Mucosa of gallbladder (tissue), 1 donor: ENCODE results near the gene PRKAG2. TPM values are rescaled to one million over a fixed set of nuclear protein-coding genes. Genes with fewer than 3 reads are reported as not detected.

ENCODE experiments used
- DNase-seq: peaks from one replicate; pipeline ENCODE4 v3.0.0-alpha.2; 2020; ENCODE audit warnings: low spot score
- total RNA-seq: library from RNA; stranded (reverse); gene quantifications from one replicate; pipeline ENCODE4 v1.2.1, GENCODE V29; 2021
- donor health status: DM: no; HTN: no; CAD: no.

The PRKAG2 gene
- total RNA-seq, 1 donor from 2014 or later = 54.8 TPM

GRCh38 chr7:151900986-151901621 is 24.2 kb upstream of the PRKAG2 start:
- no peak for DNase-seq

GRCh38 chr7:151900591-151900985 is 23.7 kb upstream of the PRKAG2 start:
- DNase-seq = no peak

- DNase-seq = no peak
Observed at GRCh38 chr7:151899513-151900360, 22.8 kb upstream of the PRKAG2 start.

GRCh38 chr7:151897951-151898686 is 21.2 kb upstream of the PRKAG2 start:
- no peak for DNase-seq

- DNase-seq = no peak
Observed at GRCh38 chr7:151897161-151897731, 20.3 kb upstream of the PRKAG2 start.

- no peak for DNase-seq
Observed at GRCh38 chr7:151896486-151896885, 19.6 kb upstream of the PRKAG2 start.

- DNase-seq = no peak
Observed at GRCh38 chr7:151896086-151896485, 19.2 kb upstream of the PRKAG2 start.

GRCh38 chr7:151895631-151896031 is 18.7 kb upstream of the PRKAG2 start:
- DNase-seq = no peak

- DNase-seq = no peak
Observed at GRCh38 chr7:151895008-151895630, 18.2 kb upstream of the PRKAG2 start.

GRCh38 chr7:151894111-151895007 is 17.4 kb upstream of the PRKAG2 start:
- no peak for DNase-seq

GRCh38 chr7:151893405-151893923 is 16.5 kb upstream of the PRKAG2 start:
- DNase-seq = no peak

GRCh38 chr7:151891753-151892152 is 14.8 kb upstream of the PRKAG2 start:
- DNase-seq = no peak

- no peak for DNase-seq
Observed at GRCh38 chr7:151891182-151891581, 14.3 kb upstream of the PRKAG2 start.

GRCh38 chr7:151890355-151891004 is 13.6 kb upstream of the PRKAG2 start:
- DNase-seq = no peak

- DNase-seq = no peak
Observed at GRCh38 chr7:151889406-151890354, 12.8 kb upstream of the PRKAG2 start.

GRCh38 chr7:151888079-151889067 is 11.5 kb upstream of the PRKAG2 start:
- no peak for DNase-seq

- DNase-seq = no peak
Observed at GRCh38 chr7:151886783-151887182, 9.9 kb upstream of the PRKAG2 start.

GRCh38 chr7:151885202-151885580 is 8.3 kb upstream of the PRKAG2 start:
- no peak for DNase-seq
